GM18873 (cell line): Measurements from ENCODE around the gene MDK.
"Not testable (repeated sequence)": the region's sequence is repeated elsewhere in the genome, so short reads cannot be mapped to it uniquely, and the experiment has no call there.

Experiments used
- ATAC-seq: cut with Tn5 transposase; IDR thresholded peaks from one replicate; pipeline ENCODE4 v1.9.1; 2021; ENCODE audit warnings: mild to moderate bottlenecking, moderate library complexity, moderate number of reproducible peaks; ENCODE audit not compliant: unreplicated experiment, low FRiP score

The MDK gene

GRCh38 chr11:46366661-46367161 lies 14.8 kb upstream of the MDK start:
- ATAC-seq, result no peak

GRCh38 chr11:46367244-46367915 lies 14.1 kb upstream of the MDK start:
- peak; percentile 41 for ATAC-seq

GRCh38 chr11:46367916-46368267 lies 13.6 kb upstream of the MDK start:
- no peak for ATAC-seq

GRCh38 chr11:46369458-46370152 lies 11.9 kb upstream of the MDK start:
- no peak for ATAC-seq

GRCh38 chr11:46370253-46370652 lies 11.2 kb upstream of the MDK start:
- ATAC-seq, result no peak

- ATAC-seq, result not testable (repeated sequence)
Measured at GRCh38 chr11:46371262-46371661, 10.2 kb upstream of the MDK start.

- no peak for ATAC-seq
Measured at GRCh38 chr11:46372086-46372485, 9.4 kb upstream of the MDK start.

GRCh38 chr11:46372501-46372900 lies 9.0 kb upstream of the MDK start:
- not testable (repeated sequence) for ATAC-seq

GRCh38 chr11:46373787-46374740 lies 7.4 kb upstream of the MDK start:
- no peak for ATAC-seq

GRCh38 chr11:46374815-46375214 lies 6.7 kb upstream of the MDK start:
- ATAC-seq, result no peak

- no peak for ATAC-seq
Measured at GRCh38 chr11:46375392-46376101, 5.9 kb upstream of the MDK start.

- ATAC-seq, result no peak
Measured at GRCh38 chr11:46376258-46377050, 5.0 kb upstream of the MDK start.

GRCh38 chr11:46377290-46377689 lies 4.2 kb upstream of the MDK start:
- ATAC-seq, result no peak

- no peak for ATAC-seq
Measured at GRCh38 chr11:46377831-46378230, 3.6 kb upstream of the MDK start.

- no peak for ATAC-seq
Measured at GRCh38 chr11:46378296-46378695, 3.2 kb upstream of the MDK start.

GRCh38 chr11:46378811-46379481 lies 2.5 kb upstream of the MDK start:
- no peak for ATAC-seq

GRCh38 chr11:46379482-46380293 lies 1.8 kb upstream of the MDK start:
- ATAC-seq, result not testable (repeated sequence)

GRCh38 chr11:46380340-46381047 lies 975 bp upstream of the MDK start:
- no peak for ATAC-seq
